ENCODE results near the gene FAM200C.
A peak's percentile ranks its signal among the peaks of the same experiment; 100 is the strongest.

FAM200C gene

GRCh38 chr5:160419458-160420330, 19.8 kb upstream of the FAM200C start:
- no peak for DNase-seq (ENCODE audit: low read depth in 2 of 2)

- peak; percentile 80 to 85 for DNase-seq (ENCODE audit: low read depth in 2 of 2)
These were observed 19.0 kb upstream of the FAM200C start, which contains the start of gene SLU7 for GRCh38 chr5:160418561-160419457. Gene SLU7, minus strand, starts transcription at chr5:160419081. Its CDS starts 3,787 bp downstream, at chr5:160415294.

- no peak for DNase-seq (ENCODE audit: low read depth in 2 of 2)
These were observed 1.0 kb downstream of the FAM200C start for GRCh38 chr5:160398806-160399205.

GRCh38 chr5:160397492-160397891, 2.4 kb downstream of the FAM200C start:
- no peak for DNase-seq (ENCODE audit: low read depth in 2 of 2)

GRCh38 chr5:160395111-160395510, 4.7 kb downstream of the FAM200C start:
- no peak for DNase-seq (ENCODE audit: low read depth in 2 of 2)

GRCh38 chr5:160390787-160391696, 8.8 kb downstream of the FAM200C start:
- no peak for DNase-seq (ENCODE audit: low read depth in 2 of 2)

GRCh38 chr5:160387445-160387844, 12.4 kb downstream of the FAM200C start:
- no peak for DNase-seq (ENCODE audit: low read depth in 2 of 2)

- no peak for DNase-seq (ENCODE audit: low read depth in 2 of 2)
These were observed 14.4 kb downstream of the FAM200C start for GRCh38 chr5:160385496-160385895.

- no peak for DNase-seq (ENCODE audit: low read depth in 2 of 2)
These were observed 15.2 kb downstream of the FAM200C start for GRCh38 chr5:160384681-160385080.

- DNase-seq (ENCODE audit: low read depth in 2 of 2) = no peak
These were observed 17.5 kb downstream of the FAM200C start for GRCh38 chr5:160382346-160382745.

- no peak for DNase-seq (ENCODE audit: low read depth in 2 of 2)
These were observed 19.8 kb downstream of the FAM200C start for GRCh38 chr5:160380041-160380440.

- no peak for DNase-seq (ENCODE audit: low read depth in 2 of 2)
These were observed 20.3 kb downstream of the FAM200C start for GRCh38 chr5:160379511-160379910.

GRCh38 chr5:160378330-160378729, 21.5 kb downstream of the FAM200C start:
- no peak for DNase-seq (ENCODE audit: low read depth in 2 of 2)

- no peak for DNase-seq (ENCODE audit: low read depth in 2 of 2)
These were observed 22.2 kb downstream of the FAM200C start for GRCh38 chr5:160377651-160378050.

GRCh38 chr5:160376416-160376815, 23.4 kb downstream of the FAM200C start:
- no peak for DNase-seq (ENCODE audit: low read depth in 2 of 2)

- DNase-seq (ENCODE audit: low read depth in 2 of 2) = no peak
These were observed 24.2 kb downstream of the FAM200C start for GRCh38 chr5:160375701-160376100.

- DNase-seq (ENCODE audit: low read depth in 2 of 2) = no peak
These were observed 24.7 kb downstream of the FAM200C start for GRCh38 chr5:160375166-160375565.

- DNase-seq (ENCODE audit: low read depth in 2 of 2) = no peak
These were observed 28.6 kb downstream of the FAM200C start for GRCh38 chr5:160371294-160371693.

GRCh38 chr5:160370713-160371034, 29.2 kb downstream of the FAM200C start:
- no peak for DNase-seq (ENCODE audit: low read depth in 2 of 2)

- DNase-seq (ENCODE audit: low read depth in 2 of 2) = no peak
These were observed 29.7 kb downstream of the FAM200C start, which contains the start of gene C1QTNF2 for GRCh38 chr5:160369990-160370712. Gene C1QTNF2, minus strand, starts transcription at chr5:160370626. Its CDS starts 15,615 bp downstream, at chr5:160355011.

GRCh38 chr5:160367885-160368284, 32.0 kb downstream of the FAM200C start:
- no peak for DNase-seq (ENCODE audit: low read depth in 2 of 2)
